ENCODE data around the gene RDH12.
A peak's percentile ranks its signal among the peaks of the same experiment; 100 is the strongest.
"Not testable (repeated sequence)": the region's sequence is repeated elsewhere in the genome, so short reads cannot be mapped to it uniquely, and the experiment has no call there.

RDH12 gene

GRCh38 chr14:67705211-67705610 lies 3.5 kb downstream of the RDH12 start:
- no peak for ATAC-seq
- DNase-seq: no peak

GRCh38 chr14:67709346-67709745 lies 7.7 kb downstream of the RDH12 start:
- not testable (repeated sequence) for DNase-seq, ATAC-seq

- not testable (repeated sequence) for ATAC-seq
These were observed 8.1 kb downstream of the RDH12 start for GRCh38 chr14:67709796-67710195.

GRCh38 chr14:67710209-67710608 lies 8.5 kb downstream of the RDH12 start:
- ATAC-seq (no peak), DNase-seq (no peak)

More at GRCh38 chr14:67709796-67710195, 8.1 kb downstream of the RDH12 start:
- DNase-seq: not testable (repeated sequence)

GRCh38 chr14:67717048-67717447 lies 15.4 kb downstream of the RDH12 start:
- DNase-seq (no peak), ATAC-seq (no peak)

- DNase-seq (no peak), ATAC-seq (no peak)
These were observed 16.6 kb downstream of the RDH12 start for GRCh38 chr14:67718265-67718664.

- DNase-seq: not testable (repeated sequence)
These were observed 17.7 kb downstream of the RDH12 start for GRCh38 chr14:67719385-67719784.

GRCh38 chr14:67719866-67720265 lies 18.2 kb downstream of the RDH12 start:
- ATAC-seq: no peak

More at GRCh38 chr14:67719385-67719784, 17.7 kb downstream of the RDH12 start:
- not testable (repeated sequence) for ATAC-seq

GRCh38 chr14:67721875-67722274 lies 20.2 kb downstream of the RDH12 start:
- no peak for ATAC-seq
- DNase-seq: no peak

More at GRCh38 chr14:67719866-67720265, 18.2 kb downstream of the RDH12 start:
- DNase-seq: no peak

GRCh38 chr14:67722293-67722692 lies 20.6 kb downstream of the RDH12 start:
- ATAC-seq: no peak
- no peak for DNase-seq

GRCh38 chr14:67725171-67725570 lies 23.5 kb downstream of the RDH12 start:
- DNase-seq (no peak), ATAC-seq (no peak)

- no peak for DNase-seq
- no peak for ATAC-seq
These were observed 25.7 kb downstream of the RDH12 start for GRCh38 chr14:67727361-67727760.

GRCh38 chr14:67728258-67728657 lies 26.6 kb downstream of the RDH12 start:
- DNase-seq (no peak), ATAC-seq (no peak)

- ATAC-seq (no peak), DNase-seq (no peak)
These were observed 27.6 kb downstream of the RDH12 start for GRCh38 chr14:67729072-67729885.

- ATAC-seq (no peak), DNase-seq (no peak)
These were observed 31.9 kb downstream of the RDH12 start for GRCh38 chr14:67733616-67734015.

- ATAC-seq (no peak), DNase-seq (no peak)
These were observed 33.0 kb downstream of the RDH12 start for GRCh38 chr14:67734675-67735074.

- DNase-seq (no peak), ATAC-seq (no peak)
These were observed 33.9 kb downstream of the RDH12 start for GRCh38 chr14:67735336-67736147.

- ATAC-seq: no peak
- DNase-seq: no peak
These were observed 35.1 kb downstream of the RDH12 start for GRCh38 chr14:67736771-67737170.

- ATAC-seq (no peak), DNase-seq (no peak)
These were observed 37.2 kb downstream of the RDH12 start for GRCh38 chr14:67738740-67739504.

- ATAC-seq: no peak
These were observed 42.4 kb downstream of the RDH12 start for GRCh38 chr14:67744046-67744445.

GRCh38 chr14:67746927-67747326 lies 45.2 kb downstream of the RDH12 start:
- DNase-seq: peak; percentile 7
- peak; percentile 86 for ATAC-seq

More at GRCh38 chr14:67744046-67744445, 42.4 kb downstream of the RDH12 start:
- no peak for DNase-seq

- ATAC-seq (no peak), DNase-seq (no peak)
These were observed 46.6 kb downstream of the RDH12 start for GRCh38 chr14:67748312-67748711.

All from stimulated activated naive CD8-positive, alpha-beta T cell treated with anti-CD3 and anti-CD28 coated beads, Interleukin-15, Interleukin-2, amounts not matched to agents 100 U/mL and 50 U/mL, for 24 hours (primary cell).